AG09309 (cell line): Measurements from ENCODE around the gene ZDHHC8.

Experiments
- DNase-seq: peaks from one replicate; pipeline ENCODE4 v3.0.0-alpha.2; 2010; ENCODE audit warnings: low read depth
- H3K4me3 ChIP-seq: 2 replicates; pipeline ENCODE4 v1.5.1; 2011; ENCODE audit warnings: mild to moderate bottlenecking, low read depth, low read length, moderate library complexity; ENCODE audit not compliant: control insufficient read depth
- TF ChIP-seq, protein P1 (sequence below): IDR thresholded peaks from 2 replicates; pipeline ENCODE4 v1.5.1; 2011; ENCODE audit warnings: mild to moderate bottlenecking, low read depth, low read length, inconsistent platforms; ENCODE audit not compliant: insufficient read depth, control insufficient read depth; ENCODE audit errors: missing control alignments

ZDHHC8 gene

DNA sequence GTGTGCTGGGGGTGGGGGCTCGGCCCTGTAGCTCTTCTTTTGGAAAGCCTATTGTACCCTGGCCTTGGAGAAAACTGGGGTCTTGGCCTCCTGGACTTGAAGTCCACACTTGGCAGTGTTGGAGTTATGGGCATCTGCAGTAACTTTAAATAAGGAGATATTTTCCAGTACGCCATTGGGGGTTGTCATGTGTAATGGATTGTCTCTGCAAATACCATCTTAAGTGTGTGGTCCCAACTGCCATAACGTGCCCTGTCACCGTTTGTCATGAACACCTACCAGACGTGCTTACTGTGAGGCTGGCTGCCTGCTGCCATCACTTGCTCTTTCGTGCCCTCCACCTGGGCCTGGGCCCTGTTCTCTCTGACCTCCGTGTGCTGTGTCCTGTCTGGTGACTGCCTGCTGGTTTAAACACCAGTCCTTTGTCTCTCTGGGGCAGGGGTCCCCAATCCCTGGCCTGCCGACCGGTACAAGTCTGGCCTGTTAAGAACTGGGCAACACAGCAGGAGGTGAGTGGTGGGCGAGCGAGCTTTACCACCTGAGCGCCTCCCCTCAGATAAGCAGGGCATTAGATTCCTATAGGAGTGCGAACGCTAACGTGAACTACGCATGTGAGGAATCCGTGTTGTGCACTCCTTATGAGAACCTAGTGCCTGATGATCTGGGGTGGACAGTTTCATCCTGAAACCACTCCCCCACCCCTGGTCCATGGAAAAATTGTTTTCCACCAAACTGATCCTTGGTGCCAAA, 3.6 kb upstream of the ZDHHC8 start:
- H3K4me3 ChIP-seq = no peak overlapping the region
- DNase-seq = no peak
- TF ChIP-seq, protein P1, sequence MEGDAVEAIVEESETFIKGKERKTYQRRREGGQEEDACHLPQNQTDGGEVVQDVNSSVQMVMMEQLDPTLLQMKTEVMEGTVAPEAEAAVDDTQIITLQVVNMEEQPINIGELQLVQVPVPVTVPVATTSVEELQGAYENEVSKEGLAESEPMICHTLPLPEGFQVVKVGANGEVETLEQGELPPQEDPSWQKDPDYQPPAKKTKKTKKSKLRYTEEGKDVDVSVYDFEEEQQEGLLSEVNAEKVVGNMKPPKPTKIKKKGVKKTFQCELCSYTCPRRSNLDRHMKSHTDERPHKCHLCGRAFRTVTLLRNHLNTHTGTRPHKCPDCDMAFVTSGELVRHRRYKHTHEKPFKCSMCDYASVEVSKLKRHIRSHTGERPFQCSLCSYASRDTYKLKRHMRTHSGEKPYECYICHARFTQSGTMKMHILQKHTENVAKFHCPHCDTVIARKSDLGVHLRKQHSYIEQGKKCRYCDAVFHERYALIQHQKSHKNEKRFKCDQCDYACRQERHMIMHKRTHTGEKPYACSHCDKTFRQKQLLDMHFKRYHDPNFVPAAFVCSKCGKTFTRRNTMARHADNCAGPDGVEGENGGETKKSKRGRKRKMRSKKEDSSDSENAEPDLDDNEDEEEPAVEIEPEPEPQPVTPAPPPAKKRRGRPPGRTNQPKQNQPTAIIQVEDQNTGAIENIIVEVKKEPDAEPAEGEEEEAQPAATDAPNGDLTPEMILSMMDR = no peak

DNA sequence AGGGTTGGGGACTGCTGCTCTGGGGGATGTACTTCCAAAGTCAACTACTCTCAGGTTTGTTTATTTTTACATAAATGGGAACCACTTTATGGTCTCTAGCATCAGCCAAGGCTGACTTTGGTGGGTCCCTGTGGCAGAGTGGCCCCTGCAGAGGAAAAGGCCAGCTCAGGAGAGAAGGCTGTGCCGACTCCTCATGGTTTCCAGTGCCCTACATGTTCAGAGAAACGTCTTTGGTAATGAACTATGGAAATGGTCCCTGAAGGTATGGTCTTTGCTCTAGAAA, 3.0 kb upstream of the ZDHHC8 start:
- no peak overlapping the region for H3K4me3 ChIP-seq
- TF ChIP-seq, protein P1 = no peak
- no peak for DNase-seq

DNA sequence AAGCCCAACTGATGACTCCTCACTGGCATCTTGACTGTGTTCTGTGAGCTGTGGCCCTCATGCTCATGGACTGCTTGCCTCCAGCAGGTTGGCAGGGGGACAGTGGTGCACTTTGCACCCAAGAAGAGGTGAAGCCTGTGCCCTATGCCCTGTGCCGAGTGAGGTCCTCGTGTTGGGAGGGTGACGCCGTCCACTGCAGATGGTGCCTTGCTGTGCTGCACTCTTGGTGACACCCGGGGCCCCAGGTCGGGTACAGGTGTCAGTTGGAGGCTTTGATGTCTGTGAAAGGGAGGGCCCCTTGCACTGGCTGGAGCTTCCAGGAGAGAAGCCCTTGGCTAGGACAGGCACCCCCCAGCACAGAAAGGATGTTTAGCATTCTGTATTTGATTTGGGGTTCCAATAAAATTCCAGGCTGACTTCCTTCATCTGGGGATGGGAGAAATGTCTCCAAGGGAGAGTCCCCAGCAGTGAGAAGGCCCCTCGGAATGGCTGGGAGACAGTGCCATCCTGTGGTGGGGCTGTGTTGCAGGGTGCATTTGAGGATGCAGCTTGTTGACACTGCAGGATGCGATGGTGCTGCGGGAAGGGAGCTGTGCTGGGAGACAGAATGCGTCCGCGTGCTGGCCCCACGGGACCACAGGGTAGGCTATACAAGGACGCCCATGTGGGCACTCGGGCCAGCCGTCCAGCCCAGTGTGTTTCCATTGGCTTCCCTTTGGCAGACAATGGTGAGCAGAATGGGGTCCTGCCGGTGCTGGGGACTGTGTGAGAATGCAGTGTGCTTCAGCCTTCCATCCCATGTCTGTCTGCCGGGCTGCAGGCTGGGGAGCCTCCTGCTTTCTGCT, 2.5 kb upstream of the ZDHHC8 start:
- TF ChIP-seq, protein P1 = peak; percentile 61
- DNase-seq = no peak
- no peak overlapping the region for H3K4me3 ChIP-seq

DNA sequence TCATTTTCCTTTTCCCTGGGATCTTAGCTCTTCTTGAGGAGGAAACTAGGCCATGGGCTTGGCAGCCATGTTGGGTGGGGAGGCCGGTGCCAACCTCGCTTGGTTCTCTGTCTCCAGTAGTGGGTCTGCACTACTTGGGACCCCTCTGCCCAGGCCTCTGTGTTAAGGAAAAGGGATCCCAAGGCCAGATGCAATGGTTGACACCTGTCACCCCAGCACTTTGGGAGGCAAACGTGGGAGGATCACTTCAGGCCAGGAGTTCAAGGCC, 1.9 kb upstream of the ZDHHC8 start:
- TF ChIP-seq, protein P1 = no peak
- no peak overlapping the region for H3K4me3 ChIP-seq
- no peak for DNase-seq

DNA sequence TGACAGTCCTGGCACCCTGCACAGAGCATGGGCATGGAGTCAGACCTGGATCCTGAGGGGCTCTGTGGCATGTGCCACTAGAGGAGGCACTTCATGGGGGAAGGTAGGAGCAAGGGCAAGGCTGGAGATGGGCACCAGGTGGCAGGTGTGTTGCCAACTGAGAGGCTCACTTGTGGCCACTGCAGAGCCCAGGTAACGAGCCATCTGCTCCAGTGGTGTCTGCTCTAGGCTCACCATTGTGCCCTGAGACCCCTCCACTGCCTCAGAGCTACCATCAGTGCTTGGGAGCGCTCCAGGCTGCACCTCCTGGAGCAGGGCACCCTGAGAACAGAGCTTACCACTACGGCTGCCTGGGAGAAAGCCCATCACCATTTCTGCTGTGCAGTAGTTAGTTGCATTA, 1.3 kb upstream of the ZDHHC8 start:
- TF ChIP-seq, protein P1 = no peak
- H3K4me3 ChIP-seq = no peak overlapping the region
- no peak for DNase-seq

DNA sequence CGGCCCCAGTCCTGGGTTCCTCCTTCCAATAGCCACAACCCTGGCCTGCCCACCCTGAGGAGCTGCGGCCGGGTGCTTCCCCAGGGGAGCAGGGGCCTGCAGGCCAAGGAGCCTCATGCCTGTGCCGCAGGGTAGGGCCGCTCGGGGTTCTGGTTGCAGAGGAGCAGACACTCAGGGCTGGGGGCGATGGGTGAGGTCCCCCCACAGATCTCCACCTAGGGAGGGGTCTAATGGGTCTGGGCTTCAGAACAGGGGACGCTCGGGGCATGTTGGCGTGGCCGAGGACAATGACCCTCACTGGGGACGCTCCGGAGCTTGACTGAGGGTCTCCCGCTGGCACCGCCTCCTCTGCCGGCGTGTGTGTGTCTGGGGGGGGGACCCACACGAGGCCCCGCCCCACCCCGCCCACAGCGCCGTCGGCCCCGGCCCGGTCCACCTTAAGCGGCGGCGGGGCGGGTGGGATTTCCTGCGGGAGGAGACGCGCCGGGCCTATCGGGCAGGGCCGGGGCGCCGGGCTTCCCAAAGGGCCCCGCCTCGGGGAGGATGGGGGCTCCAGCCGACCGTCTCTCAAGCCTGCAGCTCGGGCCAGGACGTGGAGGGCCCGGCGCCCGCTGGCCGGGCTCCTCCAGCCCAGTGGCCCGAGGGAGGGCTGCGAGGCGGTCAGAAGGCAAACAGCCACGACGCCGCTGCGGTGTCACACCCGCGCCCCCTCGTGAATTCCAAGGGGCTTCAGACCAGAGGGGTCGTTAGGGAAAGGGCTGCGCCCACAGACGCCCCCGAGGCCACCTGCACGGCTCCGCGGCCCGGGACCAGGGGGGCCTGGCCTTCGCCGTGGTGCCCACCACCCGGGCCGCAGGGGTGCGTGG, 640 bp upstream of the ZDHHC8 start:
- peak overlapping the region; percentile 70 for H3K4me3 ChIP-seq
- TF ChIP-seq, protein P1 = no peak
- peak; percentile 13 for DNase-seq
